ENCODE results near the gene DSEL. TPM values are rescaled to one million over a fixed set of nuclear protein-coding genes. Genes with fewer than 3 reads are reported as not detected.

DSEL gene
- total RNA-seq, 2 experiments from 2014 or later, result not detected

DNA sequence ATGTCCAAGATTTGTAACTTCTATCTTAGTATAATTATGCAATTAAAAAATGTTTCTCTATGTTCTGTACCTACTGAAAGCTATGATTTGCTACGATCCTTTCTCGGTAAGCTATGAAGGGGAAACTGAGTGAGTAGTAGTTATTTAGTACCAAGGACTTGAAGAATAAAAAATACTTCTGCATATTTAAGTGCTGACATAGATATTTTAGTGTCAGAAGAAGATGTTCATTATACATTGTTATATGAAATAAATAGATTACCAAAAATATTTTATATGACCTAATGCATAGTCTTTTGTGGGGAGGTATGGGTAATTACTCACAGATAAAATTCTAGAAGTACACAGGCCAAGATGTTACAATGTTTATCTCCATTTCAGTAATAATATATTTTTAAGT is 39.0 kb downstream of the DSEL start:
- H3K9me3 ChIP-seq (ENCODE audit: low read length), result no peaks in the 10 kb centered on the region
- no peaks in the 10 kb centered on the region for H3K79me2 ChIP-seq (ENCODE audit: insufficient read depth, low read depth, low read length)
- H3K4me1 ChIP-seq (ENCODE audit: insufficient read depth, low read length, poor library complexity, severe bottlenecking), result no peaks in the 10 kb centered on the region
- H3K9me2 ChIP-seq (ENCODE audit: insufficient read depth, low read length), result no peaks in the 10 kb centered on the region
- CTCF ChIA-PET (ENCODE audit: unreplicated experiment), result no interaction called here
- no peak for DNase-seq (ENCODE audit: low spot score)
- no peak overlapping the region for H3K27ac ChIP-seq (ENCODE audit: low read depth, low read length, poor library complexity, severe bottlenecking)
- POLR2A ChIA-PET, result no interaction called here
- no peaks in the 10 kb centered on the region for H4K20me1 ChIP-seq (ENCODE audit: insufficient read depth, low read length)
- H3K4me2 ChIP-seq (ENCODE audit: low read length), result no peak overlapping the region
- no peak overlapping the region for H3K4me3 ChIP-seq (ENCODE audit: low read depth, low read length, poor library complexity, severe bottlenecking)
- TF ChIP-seq EZH2phosphoT487 (IDR thresholded peaks at IDR 0.05; ENCODE audit: borderline replicate concordance, low read depth, low read length), result no peak
- TF ChIP-seq, protein P1, sequence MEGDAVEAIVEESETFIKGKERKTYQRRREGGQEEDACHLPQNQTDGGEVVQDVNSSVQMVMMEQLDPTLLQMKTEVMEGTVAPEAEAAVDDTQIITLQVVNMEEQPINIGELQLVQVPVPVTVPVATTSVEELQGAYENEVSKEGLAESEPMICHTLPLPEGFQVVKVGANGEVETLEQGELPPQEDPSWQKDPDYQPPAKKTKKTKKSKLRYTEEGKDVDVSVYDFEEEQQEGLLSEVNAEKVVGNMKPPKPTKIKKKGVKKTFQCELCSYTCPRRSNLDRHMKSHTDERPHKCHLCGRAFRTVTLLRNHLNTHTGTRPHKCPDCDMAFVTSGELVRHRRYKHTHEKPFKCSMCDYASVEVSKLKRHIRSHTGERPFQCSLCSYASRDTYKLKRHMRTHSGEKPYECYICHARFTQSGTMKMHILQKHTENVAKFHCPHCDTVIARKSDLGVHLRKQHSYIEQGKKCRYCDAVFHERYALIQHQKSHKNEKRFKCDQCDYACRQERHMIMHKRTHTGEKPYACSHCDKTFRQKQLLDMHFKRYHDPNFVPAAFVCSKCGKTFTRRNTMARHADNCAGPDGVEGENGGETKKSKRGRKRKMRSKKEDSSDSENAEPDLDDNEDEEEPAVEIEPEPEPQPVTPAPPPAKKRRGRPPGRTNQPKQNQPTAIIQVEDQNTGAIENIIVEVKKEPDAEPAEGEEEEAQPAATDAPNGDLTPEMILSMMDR (conservative IDR thresholded peaks at IDR 0.05; ENCODE audit: low read length), result no peak
- no TSS peak for BruUV-seq (replicated peaks)
- no peak overlapping the region for H2AFZ ChIP-seq (ENCODE audit: low read length)
- intact Hi-C loops (cut with micrococcal nuclease; ENCODE audit: unreplicated experiment), result no loop called here
- H3K36me3 ChIP-seq (ENCODE audit: insufficient read depth, low read length), result no peaks in the 10 kb centered on the region

DNA sequence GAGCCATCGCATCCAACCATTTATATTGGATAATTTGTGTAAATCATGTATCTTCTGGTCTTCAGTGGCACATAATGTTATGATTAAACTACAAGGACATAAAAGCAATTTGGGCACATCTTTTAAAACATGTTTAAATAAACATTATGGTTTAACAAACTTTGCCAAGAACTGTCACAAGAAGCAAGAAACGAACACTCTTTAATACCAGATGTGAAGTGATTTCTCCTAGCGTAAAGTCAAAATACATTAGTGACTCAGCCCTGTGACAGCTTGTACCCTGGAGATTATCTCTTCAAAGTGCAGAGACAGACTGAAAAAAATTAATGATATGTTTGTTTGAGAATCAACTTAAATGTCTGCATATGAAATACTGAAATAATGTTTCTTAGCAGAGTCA is 39.9 kb downstream of the DSEL start:
- H3K36me3 ChIP-seq (ENCODE audit: insufficient read depth, low read length), result no peaks in the 10 kb centered on the region
- H2AFZ ChIP-seq (ENCODE audit: low read length), result no peak overlapping the region
- no peak overlapping the region for H3K4me3 ChIP-seq (ENCODE audit: low read depth, low read length, poor library complexity, severe bottlenecking)
- POLR2A ChIA-PET, result no interaction called here
- no peak overlapping the region for H3K27ac ChIP-seq (ENCODE audit: low read depth, low read length, poor library complexity, severe bottlenecking)
- H3K9me3 ChIP-seq (ENCODE audit: low read length), result no peaks in the 10 kb centered on the region
- no peaks in the 10 kb centered on the region for H3K4me1 ChIP-seq (ENCODE audit: insufficient read depth, low read length, poor library complexity, severe bottlenecking)
- H4K20me1 ChIP-seq (ENCODE audit: insufficient read depth, low read length), result no peaks in the 10 kb centered on the region
- no peak for DNase-seq (ENCODE audit: low spot score)
- no peaks in the 10 kb centered on the region for H3K9me2 ChIP-seq (ENCODE audit: insufficient read depth, low read length)
- no TSS peak for BruUV-seq (replicated peaks)
- no peak for TF ChIP-seq EZH2phosphoT487 (IDR thresholded peaks at IDR 0.05; ENCODE audit: borderline replicate concordance, low read depth, low read length)
- TF ChIP-seq, protein P1 (conservative IDR thresholded peaks at IDR 0.05; ENCODE audit: low read length), result no peak
- H3K79me2 ChIP-seq (ENCODE audit: insufficient read depth, low read depth, low read length), result no peaks in the 10 kb centered on the region
- intact Hi-C loops (cut with micrococcal nuclease; ENCODE audit: unreplicated experiment), result no loop called here
- no peak overlapping the region for H3K4me2 ChIP-seq (ENCODE audit: low read length)
- CTCF ChIA-PET (ENCODE audit: unreplicated experiment), result no interaction called here

DNA sequence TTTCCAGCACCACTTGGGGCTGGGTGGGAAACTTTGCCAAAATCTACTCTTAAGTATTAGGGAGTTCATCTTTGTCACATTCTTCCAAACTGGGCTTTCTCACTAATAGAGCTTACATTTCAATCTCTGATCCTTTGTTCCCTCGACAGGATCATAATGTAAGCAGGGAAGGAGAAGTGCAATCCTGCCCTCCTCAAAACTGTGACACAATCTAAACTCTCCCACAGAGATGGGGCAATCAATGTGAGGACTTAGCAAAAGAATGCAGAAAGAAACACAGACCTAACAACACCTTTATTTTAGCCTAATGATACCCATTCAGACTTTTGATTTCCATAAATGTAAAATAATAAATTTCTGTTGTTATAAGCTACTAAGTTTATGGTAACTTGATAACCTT is 40.8 kb downstream of the DSEL start:
- Histone ChIP-seq H2AFZ (ENCODE audit: low read length) (no peak overlapping the region), H3K9me3 (ENCODE audit: low read length) (no peaks in the 10 kb centered on the region), H3K9me2 (ENCODE audit: insufficient read depth, low read length) (no peaks in the 10 kb centered on the region), H4K20me1 (ENCODE audit: insufficient read depth, low read length) (no peaks in the 10 kb centered on the region), H3K4me2 (ENCODE audit: low read length) (no peak overlapping the region), H3K79me2 (ENCODE audit: insufficient read depth, low read depth, low read length) (no peaks in the 10 kb centered on the region), H3K36me3 (ENCODE audit: insufficient read depth, low read length) (no peaks in the 10 kb centered on the region), H3K4me3 (ENCODE audit: low read depth, low read length, poor library complexity, severe bottlenecking) (no peak overlapping the region), H3K27ac (ENCODE audit: low read depth, low read length, poor library complexity, severe bottlenecking) (no peak overlapping the region), H3K4me1 (ENCODE audit: insufficient read depth, low read length, poor library complexity, severe bottlenecking) (no peaks in the 10 kb centered on the region)
- intact Hi-C loops (cut with micrococcal nuclease; ENCODE audit: unreplicated experiment), result no loop called here
- no peak for DNase-seq (ENCODE audit: low spot score)
- no peak for TF ChIP-seq EZH2phosphoT487 (IDR thresholded peaks at IDR 0.05; ENCODE audit: borderline replicate concordance, low read depth, low read length)
- TF ChIP-seq, protein P1 (conservative IDR thresholded peaks at IDR 0.05; ENCODE audit: low read length), result no peak
- ChIA-PET CTCF (ENCODE audit: unreplicated experiment) (no interaction called here), POLR2A (no interaction called here)
- BruUV-seq (replicated peaks), result no TSS peak
